ENCODE measurements around the gene JAGN1.
A peak's percentile ranks its signal among the peaks of the same experiment; 100 is the strongest.
"Not testable (repeated sequence)": the region's sequence is repeated elsewhere in the genome, so short reads cannot be mapped to it uniquely, and the experiment has no call there.

JAGN1 gene

GRCh38 chr3:9898467-9899241 lies 8.2 kb downstream of the JAGN1 start:
- no peak for DNase-seq (ENCODE audit: low spot score)

DNA sequence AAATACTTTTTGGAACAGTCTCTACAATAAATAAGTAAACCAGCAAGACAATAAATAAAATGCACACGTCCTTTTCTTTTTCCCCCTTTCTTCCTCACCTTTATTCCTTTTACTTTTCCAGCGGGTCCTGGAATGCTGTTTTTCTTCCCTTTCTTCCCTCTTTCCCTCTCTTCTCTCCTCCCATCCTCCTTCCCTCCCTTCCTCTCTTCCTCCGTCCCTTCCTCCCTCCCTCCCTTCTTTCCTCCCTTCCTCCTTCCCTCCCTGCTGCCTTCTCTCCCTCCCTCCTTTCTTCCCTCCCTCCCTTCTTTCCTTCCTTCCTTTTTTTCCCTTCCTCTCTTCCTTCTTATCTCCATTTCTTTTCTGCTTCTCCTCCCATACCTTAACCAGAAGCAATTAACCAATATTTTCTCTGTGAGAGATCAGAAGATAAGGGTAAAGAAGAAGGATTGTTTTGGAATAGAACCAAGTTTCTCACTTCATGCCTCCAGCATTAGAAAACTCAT lies 8.9 kb downstream of the JAGN1 start:
- DNase-seq (ENCODE audit: low spot score), result no peak

DNA sequence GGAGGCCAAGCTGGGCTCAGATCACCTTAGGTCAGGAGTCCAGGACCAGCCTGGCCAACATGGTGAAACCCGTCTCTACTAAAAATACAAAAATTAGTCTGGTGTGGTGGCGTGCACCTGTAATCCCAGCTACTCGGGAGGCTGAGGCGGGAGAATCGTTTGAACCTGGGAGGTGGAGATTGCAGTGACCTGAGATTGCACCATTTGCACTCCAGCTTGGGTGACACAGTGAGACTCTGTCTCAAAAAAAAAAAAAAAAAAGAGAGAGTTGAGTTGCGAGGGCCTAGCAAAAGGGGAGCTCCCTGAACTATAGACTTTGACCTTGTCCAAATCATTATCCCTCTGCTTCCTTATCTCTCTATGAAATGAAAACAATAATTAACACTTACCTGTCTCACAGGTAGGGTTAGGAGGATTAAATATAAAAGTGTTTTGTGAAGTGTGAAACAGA lies 10.6 kb downstream of the JAGN1 start:
- DNase-seq (ENCODE audit: low spot score), result not testable (repeated sequence)

DNA sequence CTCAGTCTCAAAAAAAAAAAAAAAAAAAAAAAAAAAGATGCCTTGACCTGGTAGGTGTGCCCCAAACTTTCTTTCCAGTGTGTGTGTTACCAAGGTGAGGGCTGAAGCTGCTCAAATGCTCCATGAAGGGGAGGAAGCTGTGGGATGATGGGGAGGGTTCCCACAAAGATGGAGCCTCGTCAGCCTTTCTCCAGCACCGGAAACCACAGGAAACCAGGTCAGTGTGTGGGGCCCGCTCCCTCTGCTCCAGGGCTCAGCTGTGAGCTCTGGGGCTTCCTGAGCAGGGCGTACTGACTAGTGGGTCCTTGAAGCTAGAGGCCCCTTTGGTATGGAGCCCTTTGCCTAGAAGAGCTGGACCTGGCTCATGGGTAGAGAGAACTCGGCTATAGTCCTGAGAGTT lies 11.6 kb downstream of the JAGN1 start:
- no peak for DNase-seq (ENCODE audit: low spot score)

DNA sequence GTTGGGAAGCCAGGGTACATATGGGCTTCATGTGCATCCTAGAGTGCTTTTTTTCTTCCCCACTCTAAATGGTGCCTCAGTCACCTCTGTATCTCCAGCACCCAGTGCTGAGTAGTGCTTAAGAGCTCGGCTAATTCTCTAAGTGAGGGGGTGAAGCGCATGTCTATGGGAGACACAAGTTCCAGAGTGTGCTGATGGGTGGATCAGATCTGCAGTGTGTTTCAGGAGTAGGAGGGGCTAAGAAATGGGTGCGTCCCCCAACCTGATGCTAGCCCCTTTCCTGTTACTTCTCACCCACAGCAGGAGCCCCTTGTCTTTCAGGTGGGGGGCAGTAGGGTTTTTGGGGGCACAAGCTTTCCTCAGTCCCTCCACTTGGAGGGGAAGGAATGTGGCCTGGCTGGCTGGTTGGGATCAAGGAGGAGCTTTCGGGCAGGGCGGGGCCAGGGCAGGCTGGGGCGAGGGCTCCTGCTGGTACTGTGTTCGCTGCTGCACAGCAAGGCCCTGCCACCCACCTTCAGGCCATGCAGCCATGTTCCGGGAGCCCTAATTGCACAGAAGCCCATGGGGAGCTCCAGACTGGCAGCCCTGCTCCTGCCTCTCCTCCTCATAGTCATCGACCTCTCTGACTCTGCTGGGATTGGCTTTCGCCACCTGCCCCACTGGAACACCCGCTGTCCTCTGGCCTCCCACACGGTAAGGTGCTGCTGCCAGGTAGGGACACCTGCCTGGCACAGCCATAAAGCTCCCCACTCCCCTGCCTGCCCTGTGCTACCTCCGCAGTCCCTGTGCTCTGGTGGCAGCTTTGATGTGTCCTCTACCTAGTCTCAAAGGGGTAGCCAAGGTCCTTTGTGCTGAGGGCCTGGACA lies 12.2 kb downstream of the JAGN1 start, which contains the start of gene IL17RE:
Gene IL17RE (plus strand): TSS at position 477 of the 866 bp plus-strand sequence. CDS start 85 bp downstream, at position 562.
- no peak for DNase-seq (ENCODE audit: low spot score)

GRCh38 chr3:9903238-9903624 lies 12.8 kb downstream of the JAGN1 start:
- peak; percentile 51 for DNase-seq (ENCODE audit: low spot score)

- DNase-seq (ENCODE audit: low spot score), result no peak
Observed at GRCh38 chr3:9903904-9904303, 13.5 kb downstream of the JAGN1 start.

DNA sequence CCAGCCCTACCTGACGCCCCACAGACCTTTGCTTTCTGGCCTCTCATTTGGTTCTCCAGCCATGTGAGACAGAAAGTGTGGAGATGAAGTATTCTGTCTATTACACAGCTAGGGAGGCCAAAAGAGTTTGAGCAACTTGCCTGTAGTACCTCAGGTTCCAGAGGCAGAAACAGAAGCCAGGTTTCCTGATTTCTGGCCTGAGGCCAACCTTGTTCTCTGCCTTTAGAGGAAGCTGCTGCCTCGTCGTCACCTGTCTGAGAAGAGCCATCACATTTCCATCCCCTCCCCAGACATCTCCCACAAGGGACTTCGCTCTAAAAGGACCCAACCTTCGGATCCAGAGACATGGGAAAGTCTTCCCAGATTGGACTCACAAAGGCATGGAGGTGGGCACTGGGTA lies 16.1 kb downstream of the JAGN1 start:
- DNase-seq (ENCODE audit: low spot score), result no peak

DNA sequence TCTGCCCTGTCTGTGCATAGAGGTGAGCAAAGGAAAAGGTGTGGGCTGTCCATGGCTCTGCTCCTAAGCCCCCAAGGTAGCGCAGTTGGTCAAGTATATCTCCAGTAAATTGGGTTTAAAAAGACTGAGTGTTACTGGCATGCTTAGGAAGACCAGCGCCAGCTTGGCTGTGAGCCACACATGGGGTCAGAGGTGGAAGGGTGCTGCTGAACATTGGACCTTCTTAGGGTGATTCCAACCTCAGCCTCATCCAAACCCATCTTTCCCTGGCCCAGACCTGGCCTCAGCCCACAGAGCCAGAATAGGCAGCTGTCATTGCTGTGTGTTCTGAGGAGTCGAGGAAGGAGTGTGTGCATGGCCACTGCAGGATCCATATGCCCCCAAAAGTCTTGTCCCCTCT lies 17.9 kb downstream of the JAGN1 start:
- no peak for DNase-seq (ENCODE audit: low spot score)

- DNase-seq (ENCODE audit: low spot score), result peak; percentile 40
Observed at GRCh38 chr3:9909221-9910013, 19.0 kb downstream of the JAGN1 start.

- no peak for DNase-seq (ENCODE audit: low spot score)
Observed at GRCh38 chr3:9911863-9912262, 21.5 kb downstream of the JAGN1 start.

GRCh38 chr3:9912294-9912935 lies 22.0 kb downstream of the JAGN1 start:
- DNase-seq (ENCODE audit: low spot score), result peak; percentile 54

DNA sequence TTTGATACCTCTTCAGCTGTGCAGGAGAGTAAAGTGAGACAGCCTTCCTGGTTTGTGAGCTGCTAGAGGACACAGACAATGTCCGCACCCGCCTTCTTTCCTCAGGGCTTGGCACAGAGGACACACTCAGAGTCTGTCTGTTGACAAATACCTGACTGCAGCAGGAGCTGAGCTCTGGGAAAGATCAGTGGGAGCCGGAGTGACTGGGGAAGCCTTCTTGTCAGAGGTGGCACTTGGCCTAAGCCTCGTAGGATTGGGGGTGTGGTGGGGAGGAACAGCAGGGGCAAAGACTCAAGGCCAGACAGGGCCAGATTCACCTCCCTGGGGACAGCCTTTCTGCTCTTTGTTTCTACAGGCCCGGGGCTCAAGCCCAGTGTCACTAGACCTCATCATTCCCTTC lies 23.2 kb downstream of the JAGN1 start:
- DNase-seq (ENCODE audit: low spot score), result no peak

- DNase-seq (ENCODE audit: low spot score), result no peak
Observed at GRCh38 chr3:9914011-9914410, 23.6 kb downstream of the JAGN1 start.

GRCh38 chr3:9914559-9915253 lies 24.3 kb downstream of the JAGN1 start:
- DNase-seq (ENCODE audit: low spot score), result no peak

GRCh38 chr3:9915254-9916141 lies 25.1 kb downstream of the JAGN1 start:
- DNase-seq (ENCODE audit: low spot score), result peak; percentile 72

GRCh38 chr3:9916346-9916733 lies 25.9 kb downstream of the JAGN1 start:
- no peak for DNase-seq (ENCODE audit: low spot score)

DNA sequence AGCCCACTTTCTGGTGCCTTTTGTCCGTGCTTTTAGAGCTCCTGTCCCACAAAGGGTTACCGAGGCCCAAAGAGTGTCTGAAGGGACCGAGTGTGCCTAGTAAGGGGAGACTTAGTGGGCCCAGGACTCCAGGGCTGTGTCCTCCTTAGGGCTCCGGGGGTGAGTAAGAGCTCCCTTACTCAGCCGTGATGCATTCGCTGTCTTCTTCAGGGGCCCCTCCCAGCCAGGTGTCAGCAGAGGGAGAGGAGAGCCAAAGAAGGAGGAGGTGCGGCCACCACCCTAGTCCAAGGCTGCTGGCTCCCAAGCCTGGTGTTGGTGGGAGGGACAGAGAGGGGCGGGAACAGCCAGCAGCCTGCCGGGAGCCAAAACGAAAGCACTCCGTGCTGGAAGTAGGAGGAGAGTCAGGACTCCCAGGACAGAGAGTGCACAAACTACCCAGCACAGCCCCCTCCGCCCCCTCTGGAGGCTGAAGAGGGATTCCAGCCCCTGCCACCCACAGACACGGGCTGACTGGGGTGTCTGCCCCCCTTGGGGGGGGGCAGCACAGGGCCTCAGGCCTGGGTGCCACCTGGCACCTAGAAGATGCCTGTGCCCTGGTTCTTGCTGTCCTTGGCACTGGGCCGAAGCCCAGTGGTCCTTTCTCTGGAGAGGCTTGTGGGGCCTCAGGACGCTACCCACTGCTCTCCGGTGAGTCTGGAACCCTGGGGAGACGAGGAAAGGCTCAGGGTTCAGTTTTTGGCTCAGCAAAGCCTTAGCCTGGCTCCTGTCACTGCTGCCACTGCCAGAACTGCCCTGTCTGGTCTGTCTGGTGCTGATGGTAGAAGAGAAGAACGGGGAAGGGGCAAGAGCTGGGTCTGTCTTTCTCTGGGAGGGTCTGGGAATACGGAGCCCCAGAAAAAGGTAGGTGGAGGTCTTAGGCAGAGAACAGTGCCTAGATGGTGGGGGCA lies 26.6 kb downstream of the JAGN1 start, which contains the start of gene IL17RC:
Gene IL17RC (plus strand): TSS at position 365 of the 947 bp plus-strand sequence. CDS start 218 bp downstream, at position 583.
- DNase-seq (ENCODE audit: low spot score), result peak; percentile 97

GRCh38 chr3:9917820-9918219 lies 27.4 kb downstream of the JAGN1 start:
- no peak for DNase-seq (ENCODE audit: low spot score)
